ENCODE measurements around the gene SLC24A3. TPM values are rescaled to one million over a fixed set of nuclear protein-coding genes. Genes with fewer than 3 reads are reported as not detected.

Gene SLC24A3
- total RNA-seq, 1 donor from 2014 or later, result 13.5 TPM

- FAIRE-seq (no peak), DNase-seq (ENCODE audit: low spot score in 2 of 2) (no peak)
Observed at GRCh38 chr20:19713822-19714578, 501.6 kb downstream of the SLC24A3 start.

GRCh38 chr20:19714579-19714840, 502.1 kb downstream of the SLC24A3 start:
- DNase-seq (ENCODE audit: low spot score in 2 of 2), result no peak
- no peak for FAIRE-seq

GRCh38 chr20:19715986-19716385, 503.5 kb downstream of the SLC24A3 start:
- FAIRE-seq, result no peak
- DNase-seq (ENCODE audit: low spot score in 2 of 2), result no peak

- FAIRE-seq, result no peak
- DNase-seq (ENCODE audit: low spot score in 2 of 2), result no peak
Observed at GRCh38 chr20:19718880-19719279, 506.4 kb downstream of the SLC24A3 start.

- DNase-seq (ENCODE audit: low spot score in 2 of 2), result no peak
- FAIRE-seq, result no peak
Observed at GRCh38 chr20:19720991-19721390, 508.5 kb downstream of the SLC24A3 start.

GRCh38 chr20:19723051-19723450, 510.6 kb downstream of the SLC24A3 start:
- FAIRE-seq (no peak), DNase-seq (ENCODE audit: low spot score in 2 of 2) (no peak)

GRCh38 chr20:19723813-19724430, 511.5 kb downstream of the SLC24A3 start:
- DNase-seq (ENCODE audit: low spot score in 2 of 2) (no peak), FAIRE-seq (no peak)

GRCh38 chr20:19725373-19725772, 512.9 kb downstream of the SLC24A3 start:
- no peak for DNase-seq (ENCODE audit: low spot score in 2 of 2)
- no peak for FAIRE-seq

- FAIRE-seq, result no peak
Observed at GRCh38 chr20:19725814-19726525, 513.5 kb downstream of the SLC24A3 start.

GRCh38 chr20:19727251-19727847, 514.9 kb downstream of the SLC24A3 start:
- FAIRE-seq, result no peak

More at GRCh38 chr20:19725814-19726525, 513.5 kb downstream of the SLC24A3 start:
- DNase-seq (ENCODE audit: low spot score in 2 of 2), result no peak

GRCh38 chr20:19729672-19730071, 517.2 kb downstream of the SLC24A3 start:
- FAIRE-seq, result no peak
- DNase-seq (ENCODE audit: low spot score in 2 of 2), result no peak

More at GRCh38 chr20:19727251-19727847, 514.9 kb downstream of the SLC24A3 start:
- DNase-seq (ENCODE audit: low spot score in 2 of 2), result no peak

GRCh38 chr20:19730706-19731105, 518.3 kb downstream of the SLC24A3 start:
- DNase-seq (ENCODE audit: low spot score in 2 of 2) (no peak), FAIRE-seq (no peak)

- no peak for FAIRE-seq
Observed at GRCh38 chr20:19734811-19735210, 522.4 kb downstream of the SLC24A3 start.

GRCh38 chr20:19735446-19735845, 523.0 kb downstream of the SLC24A3 start:
- DNase-seq (ENCODE audit: low spot score in 2 of 2) (peak in 1 of 2 donors; percentile 45), FAIRE-seq (no peak)

More at GRCh38 chr20:19734811-19735210, 522.4 kb downstream of the SLC24A3 start:
- DNase-seq (ENCODE audit: low spot score in 2 of 2), result no peak

- FAIRE-seq, result no peak
- DNase-seq (ENCODE audit: low spot score in 2 of 2), result no peak
Observed at GRCh38 chr20:19737025-19737424, 524.6 kb downstream of the SLC24A3 start.

GRCh38 chr20:19738951-19739350, 526.5 kb downstream of the SLC24A3 start:
- DNase-seq (ENCODE audit: low spot score in 2 of 2) (no peak), FAIRE-seq (no peak)

- no peak for FAIRE-seq
- DNase-seq (ENCODE audit: low spot score in 2 of 2), result no peak
Observed at GRCh38 chr20:19739351-19739750, 526.9 kb downstream of the SLC24A3 start.

- FAIRE-seq (no peak), DNase-seq (ENCODE audit: low spot score in 2 of 2) (no peak)
Observed at GRCh38 chr20:19740512-19740911, 528.1 kb downstream of the SLC24A3 start.

- FAIRE-seq, result no peak
Observed at GRCh38 chr20:19741924-19742323, 529.5 kb downstream of the SLC24A3 start.

GRCh38 chr20:19742974-19743639, 530.7 kb downstream of the SLC24A3 start:
- no peak for FAIRE-seq
- no peak for DNase-seq (ENCODE audit: low spot score in 2 of 2)

More at GRCh38 chr20:19741924-19742323, 529.5 kb downstream of the SLC24A3 start:
- DNase-seq (ENCODE audit: low spot score in 2 of 2), result no peak

GRCh38 chr20:19743640-19743995, 531.2 kb downstream of the SLC24A3 start:
- FAIRE-seq, result no peak

More at GRCh38 chr20:19743640-19743995, 531.2 kb downstream of the SLC24A3 start:
- DNase-seq (ENCODE audit: low spot score in 2 of 2), result no peak

Measured in frontal cortex (tissue), 4 donors.